Hepatocyte (in vitro differentiated cells): ENCODE data around the gene VRK3.

Source experiments
- CTCF ChIP-seq: fragments of 200-600 bp; sonication (generic); IDR thresholded peaks from 2 replicates; pipeline ENCODE4 v1.5.1; 2016; ENCODE audit warnings: antibody characterized with exemption, mild to moderate bottlenecking; ENCODE audit not compliant: poor library complexity
- EZH2 ChIP-seq: fragments of 200-600 bp; sonication (generic); IDR thresholded peaks from 2 replicates; pipeline ENCODE4 v1.6.1; 2016; ENCODE audit warnings: antibody characterized with exemption, mild to moderate bottlenecking, borderline replicate concordance
- EZH2phosphoT487 ChIP-seq: fragments of 200-600 bp; sonication (generic); IDR thresholded peaks from one replicate; pipeline ENCODE4 v1.6.1; 2018; ENCODE audit warnings: antibody characterized with exemption, mild to moderate bottlenecking, low read depth, moderate library complexity; ENCODE audit not compliant: unreplicated experiment, severe bottlenecking

GRCh38 chr19:49950590-49950948, 74.6 kb downstream of the VRK3 start:
- TF ChIP-seq EZH2 (no peak), CTCF (no peak), EZH2phosphoT487 (no peak)
